ENCODE results near the gene LRBA. TPM values are rescaled to one million over a fixed set of nuclear protein-coding genes. Genes with fewer than 3 reads are reported as not detected.

The LRBA gene
- total RNA-seq, 6 experiments from 2014 or later: 13.6 to 17.6 (median 15.0) TPM

- H3K4me3 Mint-ChIP-seq: no peak overlapping the region
- DNase-seq: no peak
- H3K4me1 Mint-ChIP-seq (ENCODE audit: low read depth): 0 out of 2 replicates have a peak, but pooled peaks cover 5% of the 10 kb centered on the region
- H3K27ac Mint-ChIP-seq: no peak overlapping the region
- no peaks in the 10 kb centered on the region; the same call in 1 of the 2 replicates for H3K27me3 Mint-ChIP-seq (ENCODE audit: insufficient read depth)
- peaks cover 22% of the 10 kb centered on the region for H3K9me3 Mint-ChIP-seq
- peaks cover 35% of the 10 kb centered on the region for H3K36me3 Mint-ChIP-seq (ENCODE audit: low read depth)
- TF ChIP-seq CTCF (IDR thresholded peaks at IDR 0.05): no peak
These were observed 434.8 kb downstream of the LRBA start for GRCh38 chr4:150580306-150580705.

GRCh38 chr4:150579551-150580234, 435.4 kb downstream of the LRBA start:
- Mint-ChIP-seq H3K4me1 (ENCODE audit: low read depth) (0 out of 2 replicates have a peak, but pooled peaks cover 5% of the 10 kb centered on the region), H3K27ac (no peak overlapping the region), H3K36me3 (ENCODE audit: low read depth) (peaks cover 35% of the 10 kb centered on the region), H3K27me3 (ENCODE audit: insufficient read depth) (no peaks in the 10 kb centered on the region; the same call in 1 of the 2 replicates), H3K4me3 (no peak overlapping the region), H3K9me3 (peaks cover 22% of the 10 kb centered on the region)
- DNase-seq: no peak
- no peak for TF ChIP-seq CTCF (IDR thresholded peaks at IDR 0.05)

GRCh38 chr4:150578745-150579501, 436.2 kb downstream of the LRBA start:
- TF ChIP-seq CTCF (IDR thresholded peaks at IDR 0.05): no peak
- Mint-ChIP-seq H3K27ac (no peak overlapping the region), H3K36me3 (ENCODE audit: low read depth) (peaks cover 34% of the 10 kb centered on the region), H3K9me3 (peaks cover 19% of the 10 kb centered on the region), H3K4me3 (no peak overlapping the region), H3K4me1 (ENCODE audit: low read depth) (peaks cover 6% of the 10 kb centered on the region; the same call in 1 of the 2 replicates), H3K27me3 (ENCODE audit: insufficient read depth) (no peaks in the 10 kb centered on the region; the same call in 1 of the 2 replicates)
- DNase-seq: no peak

- peaks cover 14% of the 10 kb centered on the region for H3K4me1 Mint-ChIP-seq (ENCODE audit: low read depth)
- H3K9me3 Mint-ChIP-seq: peaks cover 16% of the 10 kb centered on the region
- H3K4me3 Mint-ChIP-seq: no peak overlapping the region
- H3K27me3 Mint-ChIP-seq (ENCODE audit: insufficient read depth): no peaks in the 10 kb centered on the region; the same call in 1 of the 2 replicates
- no peak overlapping the region for H3K27ac Mint-ChIP-seq
- H3K36me3 Mint-ChIP-seq (ENCODE audit: low read depth): peaks cover 26% of the 10 kb centered on the region
- TF ChIP-seq CTCF (IDR thresholded peaks at IDR 0.05): no peak
- DNase-seq: no peak
These were observed 437.3 kb downstream of the LRBA start for GRCh38 chr4:150577796-150578195.

GRCh38 chr4:150574678-150575077, 440.4 kb downstream of the LRBA start:
- no peaks in the 10 kb centered on the region for H3K27me3 Mint-ChIP-seq (ENCODE audit: insufficient read depth)
- peaks cover 17% of the 10 kb centered on the region for H3K4me1 Mint-ChIP-seq (ENCODE audit: low read depth)
- H3K9me3 Mint-ChIP-seq: peaks cover 7% of the 10 kb centered on the region
- DNase-seq: no peak
- H3K27ac Mint-ChIP-seq: no peak overlapping the region
- H3K36me3 Mint-ChIP-seq (ENCODE audit: low read depth): peaks cover 8% of the 10 kb centered on the region; the same call in 1 of the 2 replicates
- no peak overlapping the region for H3K4me3 Mint-ChIP-seq
- no peak for TF ChIP-seq CTCF (IDR thresholded peaks at IDR 0.05)

Data from HFFc6 (cell line).